NCI-H345 treated with DMSO at 0.1 percent for 48 hours (cell line): ENCODE measurements around the gene PHACTR4.
"Not testable (repeated sequence)": the region's sequence is repeated elsewhere in the genome, so short reads cannot be mapped to it uniquely, and the experiment has no call there.

Experiments used
- DNase-seq: peaks from one replicate; lab custom pipeline; 2025; ENCODE audit not compliant: unreplicated experiment; lab: John Stamatoyannopoulos, UW

The PHACTR4 gene

GRCh38 chr1:28519946-28520725 is 150.6 kb downstream of the PHACTR4 start:
- DNase-seq, result no peak

GRCh38 chr1:28520796-28521195 is 151.3 kb downstream of the PHACTR4 start:
- not testable (repeated sequence) for DNase-seq

- DNase-seq, result no peak
Measured at GRCh38 chr1:28521502-28522164, 152.1 kb downstream of the PHACTR4 start.

GRCh38 chr1:28522537-28522936 is 153.0 kb downstream of the PHACTR4 start:
- not testable (repeated sequence) for DNase-seq

GRCh38 chr1:28525002-28525642 is 155.6 kb downstream of the PHACTR4 start:
- DNase-seq, result not testable (repeated sequence)

GRCh38 chr1:28526886-28527285 is 157.3 kb downstream of the PHACTR4 start:
- DNase-seq, result no peak

GRCh38 chr1:28530456-28530855 is 160.9 kb downstream of the PHACTR4 start:
- no peak for DNase-seq

GRCh38 chr1:28534671-28535070 is 165.1 kb downstream of the PHACTR4 start:
- no peak for DNase-seq

- DNase-seq, result no peak
Measured at GRCh38 chr1:28535180-28535579, 165.6 kb downstream of the PHACTR4 start.

DNA sequence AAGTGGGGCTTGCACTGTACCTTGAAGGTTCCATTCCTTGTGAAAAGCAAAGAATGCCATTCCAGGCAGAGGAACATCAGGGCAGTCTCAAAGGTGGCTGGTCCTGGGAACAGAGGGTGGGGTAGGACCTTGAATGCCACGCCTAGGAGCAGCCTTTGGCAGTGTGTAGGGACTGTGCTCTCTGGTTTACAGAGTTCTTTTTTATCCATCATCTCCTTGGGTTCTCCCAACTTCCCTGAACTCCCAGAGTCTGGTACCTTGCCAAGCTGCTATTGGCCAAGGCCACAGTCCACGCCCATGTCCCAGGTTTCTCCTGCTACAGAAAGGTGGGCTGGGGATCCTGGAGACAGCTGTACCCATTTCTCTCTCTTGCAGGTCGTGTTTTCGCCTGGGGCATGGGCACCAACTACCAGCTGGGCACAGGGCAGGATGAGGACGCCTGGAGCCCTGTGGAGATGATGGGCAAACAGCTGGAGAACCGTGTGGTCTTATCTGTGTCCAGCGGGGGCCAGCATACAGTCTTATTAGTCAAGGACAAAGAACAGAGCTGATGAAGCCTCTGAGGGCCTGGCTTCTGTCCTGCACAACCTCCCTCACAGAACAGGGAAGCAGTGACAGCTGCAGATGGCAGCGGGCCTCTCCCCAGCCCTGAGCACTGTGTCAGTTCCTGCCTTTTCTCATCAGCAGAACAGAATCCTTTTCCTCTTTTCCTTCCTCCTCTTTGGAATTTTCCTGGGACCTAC is 168.1 kb downstream of the PHACTR4 start:
- DNase-seq, result no peak

- DNase-seq, result no peak
Measured at GRCh38 chr1:28538286-28538685, 168.7 kb downstream of the PHACTR4 start.

- DNase-seq, result no peak
Measured at GRCh38 chr1:28540651-28541050, 171.1 kb downstream of the PHACTR4 start.

GRCh38 chr1:28541414-28542015 is 172.0 kb downstream of the PHACTR4 start:
- DNase-seq, result not testable (repeated sequence)

- DNase-seq, result no peak
Measured at GRCh38 chr1:28545246-28545628, 175.7 kb downstream of the PHACTR4 start.

DNA sequence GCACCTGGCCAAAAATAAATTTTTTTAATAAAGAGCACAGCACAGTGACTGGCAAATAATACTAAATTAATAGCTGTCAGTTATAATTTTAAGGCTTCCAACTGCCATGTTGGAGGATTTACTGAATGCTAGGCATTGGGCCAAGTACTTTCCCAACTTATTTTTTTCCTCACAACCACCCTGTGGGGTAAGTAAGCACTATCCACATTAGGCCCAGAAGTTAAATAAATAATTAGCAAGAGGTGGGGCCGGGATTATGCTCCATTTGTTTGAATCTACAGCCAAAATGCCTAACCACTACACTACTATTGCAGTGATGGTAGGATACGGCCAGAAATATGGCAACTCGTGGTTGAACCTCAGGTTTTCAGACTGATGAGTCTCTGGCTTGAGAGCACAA is 178.8 kb downstream of the PHACTR4 start:
- DNase-seq, result no peak
